Small intestine (tissue), 7 donors: ENCODE data around the gene PDGFD. TPM values are rescaled to one million over a fixed set of nuclear protein-coding genes. Genes with fewer than 3 reads are reported as not detected.

Experiments
- DNase-seq, 2 donors: peaks; one replicate each; pipeline versions ENCODE4 v3.0.0 to v3.0.0-alpha.2; 2013
- FAIRE-seq: peaks from 2 replicates; lab custom pipeline; 2012; peaks lifted over from hg19 to GRCh38; lab: Jason Lieb, UNC
- H3K27ac ChIP-seq, 3 donors: one replicate each; pipeline ENCODE4 v1.5.1; 2013; ENCODE audit warnings: low read length in 2 of 3, mild to moderate bottlenecking in 2 of 3, control low read depth in 1 of 3, inconsistent platforms in 1 of 3, low read depth in 1 of 3, moderate library complexity in 1 of 3
- H3K27me3 ChIP-seq, 3 donors: one replicate each; pipeline ENCODE4 v1.6.1; 2013; ENCODE audit warnings: low read length in 3 of 3, inconsistent platforms in 1 of 3; ENCODE audit not compliant: control insufficient read depth in 3 of 3, insufficient read depth in 3 of 3
- H3K36me3 ChIP-seq, 3 donors: one replicate each; pipeline ENCODE4 v1.6.1; 2013; ENCODE audit warnings: low read length in 3 of 3, inconsistent platforms in 1 of 3, low read depth in 1 of 3, mild to moderate bottlenecking in 1 of 3, moderate library complexity in 1 of 3; ENCODE audit not compliant: control insufficient read depth in 3 of 3, insufficient read depth in 2 of 3
- H3K4me1 ChIP-seq, 3 donors: one replicate each; pipeline ENCODE4 v1.6.1; 2013; ENCODE audit warnings: low read length in 2 of 3, inconsistent platforms in 1 of 3, low read depth in 1 of 3, mild to moderate bottlenecking in 1 of 3, moderate library complexity in 1 of 3; ENCODE audit not compliant: control insufficient read depth in 3 of 3, insufficient read depth in 2 of 3
- H3K4me3 ChIP-seq, 3 donors: one replicate each; pipeline ENCODE4 v1.5.1; 2013; ENCODE audit warnings: low read length in 3 of 3, control low read depth in 1 of 3, inconsistent platforms in 1 of 3, low read depth in 1 of 3, mild to moderate bottlenecking in 1 of 3, moderate library complexity in 1 of 3
- H3K9me3 ChIP-seq, 2 donors: one replicate each; pipeline ENCODE4 v1.6.1; 2013; ENCODE audit warnings: low read depth in 1 of 2, low read length in 1 of 2; ENCODE audit not compliant: control insufficient read depth in 2 of 2, insufficient read depth in 1 of 2
- WGBS, 3 donors: extraction: QIAGEN DNeasy Blood & Tissue Kit; methylation state at CpG; one replicate each; pipeline ENCODE4 v1.1.7; 2013; 5-methylcytosine and 5-hydroxymethylcytosine counted together
- polyA plus RNA-seq, 4 donors: library from polyadenylated mRNA; stranded (reverse) in 3 of 4; unstranded in 1 of 4; fragments of 200-250 nt in 3 of 4; fragments of 120-200 nt in 1 of 4; gene quantifications; one replicate each; pipeline versions ENCODE4 v1.2.1 to v1.2.3, GENCODE V29; 2013
- donor health status: healthy with polysubstance abuse.
- donor health status: control.
- donor health status: control.
- donor health status: Bipolar disorder and iron deficiency.
- donor health status: healthy.

The PDGFD gene
- polyA plus RNA-seq, 4 donors, result 0.81 to 20.0 (median 3.5) TPM; not detected in 1

DNA sequence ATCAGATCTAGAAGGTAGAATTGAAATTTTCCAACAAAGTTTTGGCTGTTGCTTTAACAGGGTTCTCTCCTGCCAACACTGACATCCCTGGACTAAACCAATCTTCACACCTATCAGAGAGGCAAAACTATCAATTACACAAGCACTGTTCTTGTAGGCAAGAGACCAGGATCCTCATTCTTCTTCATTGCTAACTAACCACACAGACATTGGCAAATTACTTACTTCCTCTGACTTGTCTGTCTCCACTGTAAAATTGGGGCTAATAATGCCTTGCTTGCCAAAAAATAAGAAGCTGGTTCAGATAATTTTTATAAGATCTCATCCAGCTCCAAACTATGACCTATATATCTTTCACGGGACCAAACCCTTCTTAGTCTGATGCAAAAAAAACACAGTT lies 221.3 kb downstream of the PDGFD start:
- Histone ChIP-seq H3K9me3 (no peaks in the 10 kb centered on the region), H3K4me1 (peaks cover 0 to 22% (median 0%) of the 10 kb centered on the region in 3 donors), H3K36me3 (no peaks in the 10 kb centered on the region), H3K27ac (no peak overlapping the region), H3K27me3 (no peaks in the 10 kb centered on the region), H3K4me3 (no peak overlapping the region)
- DNase-seq (no peak), FAIRE-seq (no peak)
- 88 to 97% (median 94%) methylated on average over 1 of the region's 1 CpG for WGBS, 3 donors

DNA sequence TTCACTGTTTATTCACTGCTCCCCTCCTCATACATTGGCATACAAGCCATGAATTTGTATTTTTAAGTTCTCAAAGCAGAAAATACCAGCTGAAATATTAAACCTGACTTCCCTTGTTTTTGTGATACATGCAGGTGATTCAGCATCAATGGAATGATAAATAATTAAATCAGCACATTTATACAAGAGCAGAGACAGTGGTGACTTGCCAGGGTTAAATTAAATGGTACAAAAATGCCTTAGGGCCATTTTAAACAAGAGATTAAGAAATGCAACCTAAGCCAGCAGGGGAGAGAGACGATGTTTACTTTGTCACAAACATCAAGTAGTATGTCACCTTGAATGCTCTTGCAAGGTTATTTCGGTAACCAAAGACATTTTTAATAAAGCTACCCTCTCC lies 223.4 kb downstream of the PDGFD start:
- no peaks in the 10 kb centered on the region for H3K36me3 ChIP-seq
- WGBS, 3 donors, result 68 to 79% (median 70%) methylated on average over 2 of the region's 2 CpGs
- DNase-seq (no peak), FAIRE-seq (no peak)
- H3K9me3 ChIP-seq, result peaks cover 0 to 2% of the 10 kb centered on the region in 2 donors
- H3K27me3 ChIP-seq, result no peaks in the 10 kb centered on the region
- H3K4me3 ChIP-seq, result no peak overlapping the region
- H3K27ac ChIP-seq, result no peak overlapping the region
- peaks cover 0 to 15% (median 0%) of the 10 kb centered on the region in 3 donors for H3K4me1 ChIP-seq

DNA sequence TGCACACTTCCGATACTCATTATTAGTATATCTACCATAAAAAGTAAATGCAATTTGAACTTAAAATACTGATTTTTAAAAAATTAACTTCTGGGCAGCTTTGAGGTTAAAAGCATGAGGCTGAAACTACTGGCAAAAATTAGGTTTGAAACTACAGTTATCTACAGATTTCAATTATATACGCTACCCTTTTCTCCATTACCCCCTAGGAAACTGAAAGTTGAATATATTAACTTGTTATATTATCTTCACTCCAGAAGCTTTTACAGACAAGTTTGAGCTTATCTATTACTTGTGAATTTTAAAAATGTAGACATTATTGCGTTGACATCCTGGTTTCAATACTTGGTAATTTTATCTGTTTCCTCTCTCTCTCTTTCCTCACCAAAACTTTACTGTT lies 224.3 kb downstream of the PDGFD start:
- no peaks in the 10 kb centered on the region for H3K36me3 ChIP-seq
- H3K27me3 ChIP-seq, result no peaks in the 10 kb centered on the region
- WGBS, 3 donors, result 74 to 85% (median 77%) methylated on average over 3 of the region's 3 CpGs
- peaks cover 0 to 7% (median 0%) of the 10 kb centered on the region in 3 donors for H3K4me1 ChIP-seq
- FAIRE-seq (no peak), DNase-seq (no peak)
- H3K9me3 ChIP-seq, result peaks cover 0 to 2% of the 10 kb centered on the region in 2 donors
- H3K27ac ChIP-seq, result no peak overlapping the region
- H3K4me3 ChIP-seq, result no peak overlapping the region

DNA sequence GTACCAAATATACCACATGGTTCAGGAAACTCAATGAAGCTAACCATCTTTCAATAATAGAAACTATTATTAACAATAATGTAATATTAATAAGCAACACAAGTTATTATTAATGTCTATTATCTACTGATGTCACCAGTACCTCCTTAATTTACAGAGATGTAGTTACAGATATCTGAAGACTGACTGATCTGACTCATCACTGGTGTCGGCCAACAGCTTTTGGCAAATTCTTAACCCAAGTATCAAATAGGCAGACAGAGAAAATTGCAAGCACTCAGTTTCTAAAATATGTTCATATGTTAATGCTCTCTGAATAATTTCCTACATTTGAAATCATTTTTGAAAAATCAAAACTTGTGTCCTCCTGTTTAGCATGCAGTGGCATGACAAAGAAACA lies 227.9 kb downstream of the PDGFD start:
- FAIRE-seq, result no peak

DNA sequence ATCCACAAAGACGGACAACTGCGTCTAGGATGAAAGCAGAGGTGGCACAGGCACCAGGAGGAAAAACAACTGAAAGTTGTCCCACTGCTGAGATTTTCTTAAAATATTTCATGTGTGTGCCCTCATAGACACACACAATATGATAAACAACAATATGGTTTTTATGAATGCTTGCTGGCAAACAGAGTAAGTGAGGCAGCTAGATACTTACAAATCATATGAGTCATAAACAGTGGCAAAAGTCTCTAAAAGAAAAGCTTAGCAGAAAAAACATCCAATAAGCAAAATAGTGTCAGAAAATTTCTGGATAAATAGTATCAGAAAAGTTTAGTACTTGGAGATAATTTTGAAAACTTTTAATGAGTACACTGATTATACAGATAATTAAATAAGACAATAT lies 228.7 kb downstream of the PDGFD start:
- Histone ChIP-seq H3K36me3 (no peaks in the 10 kb centered on the region), H3K4me1 (no peaks in the 10 kb centered on the region), H3K27ac (no peak overlapping the region), H3K27me3 (no peaks in the 10 kb centered on the region), H3K9me3 (peaks cover 0 to 2% of the 10 kb centered on the region in 2 donors), H3K4me3 (no peak overlapping the region)
- FAIRE-seq (no peak), DNase-seq (no peak)
- WGBS, 3 donors, result 87 to 97% (median 92%) methylated on average over 2 of the region's 2 CpGs

More for the DNA sequence above, 227.9 kb downstream of the PDGFD start:
- no peaks in the 10 kb centered on the region for H3K4me1 ChIP-seq
- H3K27me3 ChIP-seq, result no peaks in the 10 kb centered on the region
- H3K36me3 ChIP-seq, result no peaks in the 10 kb centered on the region
- no peak overlapping the region for H3K27ac ChIP-seq
- peaks cover 0 to 2% of the 10 kb centered on the region in 2 donors for H3K9me3 ChIP-seq
- WGBS, 3 donors, result 61 to 91% (median 83%) methylated on average over 1 of the region's 1 CpG
- DNase-seq, result no peak
- H3K4me3 ChIP-seq, result no peak overlapping the region

DNA sequence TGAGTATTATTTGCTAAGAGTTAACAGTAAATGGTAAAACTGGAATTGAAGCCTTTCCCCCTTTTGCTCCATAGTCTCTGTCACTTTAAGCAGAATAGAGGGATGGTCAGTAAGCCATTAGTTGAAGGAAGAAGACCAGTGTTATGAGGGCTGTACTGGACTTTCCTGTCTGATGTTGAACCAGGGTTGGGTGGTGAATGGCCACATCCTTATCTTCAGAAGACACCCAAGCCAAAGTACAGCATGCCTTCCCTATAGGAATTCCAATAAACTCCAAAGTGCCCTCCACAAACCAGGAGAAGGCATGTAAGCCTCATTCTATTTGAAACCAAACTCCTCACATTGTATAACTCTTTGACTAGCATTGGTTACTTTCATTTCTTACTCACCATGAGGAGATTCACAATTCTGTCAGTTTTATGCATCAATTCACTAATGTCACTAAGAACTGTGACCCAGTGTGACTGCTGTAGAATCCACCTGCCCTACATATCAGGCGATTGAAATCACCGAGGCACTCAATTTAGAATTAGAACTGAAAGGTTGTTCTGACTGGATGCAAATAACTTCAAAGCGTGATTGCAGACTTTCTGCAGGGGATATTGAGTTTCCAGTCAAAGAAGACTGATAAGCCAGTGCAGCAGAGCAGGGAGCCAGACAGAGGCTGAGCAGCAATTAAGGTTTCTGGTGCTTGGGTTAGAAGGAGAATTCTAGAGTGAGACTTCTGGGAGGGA lies 234.6 kb downstream of the PDGFD start:
- no peak for FAIRE-seq
- WGBS, 3 donors, result 31 to 56% (median 42%) methylated on average over 3 of the region's 3 CpGs
- peak in 1 of 2 donors; percentile 54 for DNase-seq
- no peaks in the 10 kb centered on the region for H3K36me3 ChIP-seq
- no peaks in the 10 kb centered on the region for H3K9me3 ChIP-seq
- H3K27ac ChIP-seq, result peak overlapping the region in 2 of 3 donors; percentile 23 to 69
- H3K27me3 ChIP-seq, result no peaks in the 10 kb centered on the region
- peaks cover 0 to 16% (median 0%) of the 10 kb centered on the region in 3 donors for H3K4me1 ChIP-seq
- H3K4me3 ChIP-seq, result no peak overlapping the region

DNA sequence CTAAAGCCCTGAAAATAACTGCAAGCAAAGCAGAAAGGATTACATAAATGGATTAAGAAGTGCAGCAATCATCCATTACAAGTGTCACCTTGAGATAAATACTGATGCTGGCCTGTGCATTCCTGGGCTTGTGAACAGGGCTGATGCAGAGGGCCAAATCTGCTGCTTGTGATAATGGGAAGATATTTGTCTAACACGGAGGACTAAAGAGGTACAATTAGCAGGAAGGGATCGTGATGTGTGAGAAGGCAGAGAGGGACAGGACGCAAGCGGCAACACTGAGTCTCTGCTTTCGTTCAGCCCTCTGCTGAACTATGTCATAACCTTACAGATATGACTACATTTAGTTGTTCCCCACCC lies 235.2 kb downstream of the PDGFD start:
- 70 to 81% (median 75%) methylated on average over 5 of the region's 5 CpGs for WGBS, 3 donors
- DNase-seq, result peak in 1 of 2 donors; percentile 39

DNA sequence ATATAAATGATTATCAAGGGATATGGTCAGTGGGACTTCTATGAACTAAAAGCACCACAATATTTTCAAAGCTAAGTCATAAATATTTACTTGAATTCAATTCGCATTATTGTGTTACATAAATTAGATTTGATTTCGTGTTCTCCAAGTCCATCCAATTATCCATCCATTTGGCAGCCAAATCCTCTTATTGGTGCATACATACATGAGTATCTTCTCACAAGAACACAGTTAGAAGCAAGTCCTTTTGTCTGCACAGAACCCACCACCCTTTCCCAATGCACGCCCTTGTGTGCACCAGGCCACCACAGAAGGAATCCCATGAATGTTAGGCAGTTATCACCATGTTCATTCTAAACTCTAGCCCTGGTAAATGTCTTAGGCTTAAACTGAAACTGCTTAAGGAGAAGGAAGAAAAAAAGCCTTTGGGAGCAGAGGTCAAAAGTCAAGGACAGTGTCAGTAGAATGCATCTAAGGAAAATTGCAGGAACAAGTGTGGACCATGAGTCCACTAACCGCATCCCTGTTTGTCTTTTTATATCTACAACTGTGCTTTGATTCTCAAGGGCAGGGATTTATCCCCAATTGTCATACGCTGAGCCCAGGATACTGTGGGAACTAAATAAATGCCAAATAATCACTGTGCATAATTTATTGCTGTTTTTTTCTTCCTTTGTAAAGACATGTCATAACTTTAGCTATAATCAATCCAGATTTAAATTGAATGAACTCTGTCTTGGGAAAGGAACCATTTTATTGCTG lies 235.7 kb downstream of the PDGFD start:
- WGBS, 3 donors, result 77 to 86% (median 81%) methylated on average over 5 of the region's 5 CpGs
- DNase-seq (peak in 1 of 2 donors; percentile 23), FAIRE-seq (no peak)
- no peaks in the 10 kb centered on the region for H3K36me3 ChIP-seq
- peaks cover 0 to 16% (median 0%) of the 10 kb centered on the region in 3 donors for H3K4me1 ChIP-seq
- no peaks in the 10 kb centered on the region for H3K27me3 ChIP-seq
- no peaks in the 10 kb centered on the region for H3K9me3 ChIP-seq
- H3K4me3 ChIP-seq, result no peak overlapping the region
- H3K27ac ChIP-seq, result no peak overlapping the region

More for the DNA sequence above, 235.2 kb downstream of the PDGFD start:
- H3K4me3 ChIP-seq, result no peak overlapping the region
- H3K27ac ChIP-seq, result peak overlapping the region in 2 of 3 donors; percentile 23 to 69
- no peaks in the 10 kb centered on the region for H3K27me3 ChIP-seq
- H3K9me3 ChIP-seq, result no peaks in the 10 kb centered on the region
- no peaks in the 10 kb centered on the region for H3K36me3 ChIP-seq
- FAIRE-seq, result no peak
- peaks cover 0 to 16% (median 0%) of the 10 kb centered on the region in 3 donors for H3K4me1 ChIP-seq
